ENCODE data around the gene BCAR1. TPM values are rescaled to one million over a fixed set of nuclear protein-coding genes. Genes with fewer than 3 reads are reported as not detected.

Gene BCAR1
- polyA plus RNA-seq, 6 donors from 2014 or later: not detected

DNA sequence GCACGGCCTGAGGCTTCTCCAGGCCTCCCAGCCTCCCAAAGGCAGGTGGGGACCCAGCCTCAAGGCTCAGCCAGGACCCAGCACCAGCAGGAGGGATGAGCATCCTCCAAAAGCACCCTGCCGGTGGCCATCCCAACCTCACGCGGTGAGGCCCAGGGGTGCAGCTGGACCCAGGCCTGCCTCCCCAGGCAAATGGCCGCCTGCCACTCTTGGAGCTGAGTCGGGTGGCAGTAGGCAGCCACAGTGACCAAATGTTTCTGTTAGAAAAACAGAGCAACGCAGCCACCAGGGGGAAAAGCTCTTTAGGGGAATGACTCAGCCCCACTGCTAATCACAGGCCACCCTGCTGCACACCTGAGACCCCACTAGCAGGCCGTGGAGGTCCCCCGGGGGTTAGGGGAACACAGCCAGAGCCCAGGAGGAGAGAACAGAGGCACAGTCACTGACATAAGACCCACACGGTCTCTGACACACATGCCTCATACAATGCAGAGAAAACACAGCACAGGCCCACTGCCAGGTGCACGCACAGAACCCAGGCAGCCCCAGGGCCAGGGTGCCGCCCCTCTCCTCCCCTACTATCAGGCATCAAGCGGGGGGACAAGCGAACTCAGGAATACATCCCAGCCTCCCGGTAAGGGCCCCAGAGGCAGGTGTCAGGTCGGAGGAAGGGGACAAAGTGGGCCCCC, 12.4 kb downstream of the BCAR1 start:
- Mint-ChIP-seq H3K27ac (no peak overlapping the region), H3K4me3 (no peak overlapping the region), H3K4me1 (peaks cover 3 to 8% (median 6%) of the 10 kb centered on the region in 3 donors), H3K36me3 (no peaks in the 10 kb centered on the region), H3K9me3 (no peaks in the 10 kb centered on the region), H3K27me3 (peaks cover 46 to 88% (median 85%) of the 10 kb centered on the region in 3 donors)
- no peak for ATAC-seq (ENCODE audit: low read depth in 2 of 2)
- no peak for DNase-seq

DNA sequence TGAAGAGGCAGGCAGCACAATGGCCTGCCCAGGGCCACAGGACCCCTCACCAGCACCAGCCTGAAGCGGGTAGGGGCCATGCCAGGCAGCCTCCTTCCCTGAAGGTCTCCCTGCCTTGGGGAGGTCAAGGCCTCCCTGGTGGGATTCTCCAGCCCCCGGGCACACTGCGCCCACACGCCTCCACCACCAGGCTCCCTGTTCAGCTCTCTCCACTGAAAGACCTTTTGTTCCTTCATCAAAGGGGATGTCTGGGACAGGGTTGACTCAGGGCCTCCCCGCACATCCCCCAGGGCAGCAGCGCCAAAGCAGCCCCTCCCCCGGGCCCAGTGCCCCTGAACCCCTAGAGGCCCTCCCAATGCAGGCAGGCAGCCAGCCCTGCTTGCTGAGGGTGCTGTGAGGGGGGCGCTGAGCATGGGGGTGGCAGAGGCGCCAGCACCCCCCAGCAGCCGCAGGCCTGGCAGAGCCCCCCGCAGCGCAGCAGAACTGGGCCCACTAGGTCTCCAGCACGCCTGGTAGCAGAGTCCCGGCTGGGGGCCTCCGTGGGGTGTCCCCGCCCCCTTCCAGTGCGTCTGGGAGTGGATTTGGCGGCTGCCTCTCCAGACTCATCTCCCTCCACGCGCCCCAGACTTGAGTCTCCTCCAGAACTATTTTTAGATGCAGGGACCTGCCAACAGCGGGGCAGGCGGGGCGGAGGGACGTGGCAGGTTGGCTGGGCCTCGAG, 13.1 kb downstream of the BCAR1 start:
- no peaks in the 10 kb centered on the region for H3K36me3 Mint-ChIP-seq
- DNase-seq: no peak
- no peak overlapping the region for H3K4me3 Mint-ChIP-seq
- ATAC-seq (ENCODE audit: low read depth in 2 of 2): no peak
- H3K9me3 Mint-ChIP-seq: no peaks in the 10 kb centered on the region
- no peak overlapping the region for H3K27ac Mint-ChIP-seq
- peaks cover 42 to 85% (median 83%) of the 10 kb centered on the region in 3 donors for H3K27me3 Mint-ChIP-seq
- peaks cover 5 to 8% (median 6%) of the 10 kb centered on the region in 3 donors for H3K4me1 Mint-ChIP-seq

DNA sequence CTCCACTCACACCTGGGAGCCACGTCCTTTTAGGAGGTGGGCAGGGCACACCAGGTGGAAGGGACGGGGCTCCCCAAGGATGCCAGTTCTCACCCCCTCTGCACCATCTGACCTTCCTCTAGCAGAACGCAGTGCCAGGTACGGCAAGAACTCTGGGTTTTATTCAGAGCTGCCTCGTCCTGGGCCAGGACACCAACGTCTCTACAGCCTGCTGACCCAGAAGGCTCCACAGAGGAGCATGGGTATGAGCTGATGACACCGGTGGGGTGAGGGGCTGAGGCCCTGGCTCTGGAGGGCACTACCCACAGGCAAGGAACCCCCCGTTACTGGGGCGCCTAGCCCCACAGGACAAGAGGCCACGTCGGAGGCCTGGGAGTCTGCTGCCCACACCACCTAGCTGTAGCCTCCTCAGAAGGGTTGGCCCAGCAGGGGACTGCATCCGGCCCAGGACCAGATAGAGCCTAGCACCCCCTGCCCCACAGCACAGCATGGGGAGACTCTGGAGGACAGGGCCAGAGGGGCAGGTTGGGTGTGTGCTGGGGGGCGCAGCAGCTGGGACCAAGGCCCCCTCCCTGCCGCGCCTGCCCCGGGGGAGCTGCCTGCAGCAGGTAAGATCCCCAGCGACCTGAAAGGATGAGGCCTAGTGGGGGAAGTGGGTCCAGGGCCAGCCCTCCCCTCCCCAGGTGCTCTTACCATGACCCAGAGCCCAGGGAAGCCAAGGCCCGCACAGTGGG, 13.9 kb downstream of the BCAR1 start:
- H3K9me3 Mint-ChIP-seq: no peaks in the 10 kb centered on the region
- H3K36me3 Mint-ChIP-seq: no peaks in the 10 kb centered on the region
- H3K27me3 Mint-ChIP-seq: peaks cover 39 to 84% (median 83%) of the 10 kb centered on the region in 3 donors
- no peak for ATAC-seq (ENCODE audit: low read depth in 2 of 2)
- no peak overlapping the region for H3K27ac Mint-ChIP-seq
- peaks cover 5 to 8% (median 6%) of the 10 kb centered on the region in 3 donors for H3K4me1 Mint-ChIP-seq
- no peak overlapping the region for H3K4me3 Mint-ChIP-seq
- DNase-seq: no peak

DNA sequence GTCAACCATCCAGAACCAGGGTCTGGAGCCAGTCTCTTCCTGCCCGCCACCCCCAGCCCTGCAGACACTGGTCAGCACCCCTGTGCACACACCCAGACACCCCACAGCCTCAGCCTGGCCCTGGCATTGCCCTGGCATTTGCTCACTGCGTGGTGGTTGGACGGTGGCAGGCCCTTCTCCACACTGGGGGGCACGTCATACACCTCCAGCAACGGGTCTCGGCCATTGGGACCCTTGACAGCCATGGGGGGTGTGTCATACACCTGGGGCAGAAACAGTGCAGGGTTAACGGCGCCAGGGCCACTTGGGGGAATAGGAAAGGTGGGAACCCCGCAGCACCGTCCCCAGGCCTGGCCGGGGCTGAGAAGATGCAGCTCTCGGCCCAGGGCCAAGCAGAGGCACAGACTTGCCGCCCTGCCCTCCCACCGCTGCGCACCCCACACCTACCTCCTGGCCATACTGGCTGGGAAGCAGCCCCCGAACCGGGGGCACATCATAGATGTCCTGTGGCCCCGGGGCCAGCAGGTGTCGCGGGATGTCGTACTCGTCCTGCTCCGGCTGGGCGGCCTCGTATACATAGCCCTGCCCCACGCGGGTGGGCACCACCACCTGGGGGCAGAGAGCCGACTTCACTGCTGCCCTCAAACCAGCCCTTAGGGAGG, 14.6 kb downstream of the BCAR1 start:
- ATAC-seq (ENCODE audit: low read depth in 2 of 2) (no peak), DNase-seq (no peak)
- Mint-ChIP-seq H3K4me3 (no peak overlapping the region), H3K27ac (no peak overlapping the region), H3K27me3 (peaks cover 38 to 78% (median 77%) of the 10 kb centered on the region in 3 donors), H3K4me1 (peaks cover 5 to 8% (median 6%) of the 10 kb centered on the region in 3 donors), H3K9me3 (no peaks in the 10 kb centered on the region), H3K36me3 (no peaks in the 10 kb centered on the region)

DNA sequence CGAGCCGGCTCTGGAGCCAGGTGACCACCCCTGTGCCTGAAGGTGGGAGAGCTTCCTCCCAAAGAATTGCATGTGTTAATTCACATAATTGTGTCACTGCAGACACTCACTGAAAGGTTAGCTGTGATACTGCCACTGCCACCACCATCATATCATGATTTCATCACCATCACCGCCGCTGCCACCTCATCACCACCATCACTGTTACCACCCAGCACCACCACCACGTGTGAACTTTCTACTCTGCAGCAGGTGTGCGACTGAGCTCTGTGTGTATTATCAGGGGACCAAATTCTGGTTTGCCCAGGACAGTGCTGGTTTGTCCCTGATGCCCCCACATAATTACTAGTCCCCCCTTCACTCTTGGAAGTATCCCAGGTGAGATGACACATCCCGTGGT, 15.2 kb downstream of the BCAR1 start:
- Mint-ChIP-seq H3K9me3 (no peaks in the 10 kb centered on the region), H3K27me3 (peaks cover 42 to 79% (median 78%) of the 10 kb centered on the region in 3 donors), H3K4me1 (peaks cover 5 to 8% (median 6%) of the 10 kb centered on the region in 3 donors), H3K4me3 (no peak overlapping the region), H3K27ac (peak overlapping the region in 2 of 6 donors; percentile 16 to 49), H3K36me3 (no peaks in the 10 kb centered on the region)
- ATAC-seq (ENCODE audit: low read depth in 2 of 2) (no peak), DNase-seq (no peak)

DNA sequence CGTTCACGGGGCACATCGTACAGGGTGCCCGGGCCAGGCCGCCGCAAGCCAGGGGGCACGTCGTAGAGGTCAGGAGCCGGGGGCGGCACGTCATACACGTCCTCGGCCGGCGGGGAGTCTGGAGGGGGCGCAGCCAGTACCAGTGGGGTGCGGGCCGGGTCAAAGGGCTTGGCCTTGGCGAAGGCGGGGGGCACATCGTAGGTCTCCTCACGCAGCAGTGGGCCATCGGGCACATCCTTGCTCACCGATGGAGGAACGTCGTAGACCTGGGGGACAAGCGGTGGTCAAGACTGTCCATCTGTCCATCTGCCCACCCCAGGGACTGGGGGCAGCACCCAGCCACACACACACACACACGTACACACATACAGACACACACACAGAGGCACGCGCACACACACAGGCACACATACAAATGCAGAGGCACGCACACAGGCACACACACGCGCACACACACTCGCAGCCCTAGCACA, 15.7 kb downstream of the BCAR1 start:
- Mint-ChIP-seq H3K27ac (peak overlapping the region in 1 of 6 donors; percentile 49), H3K9me3 (no peaks in the 10 kb centered on the region), H3K27me3 (peaks cover 40 to 79% (median 78%) of the 10 kb centered on the region in 3 donors), H3K36me3 (no peaks in the 10 kb centered on the region), H3K4me3 (no peak overlapping the region), H3K4me1 (peaks cover 5 to 8% (median 6%) of the 10 kb centered on the region in 3 donors)
- no peak for ATAC-seq (ENCODE audit: low read depth in 2 of 2)
- no peak for DNase-seq

DNA sequence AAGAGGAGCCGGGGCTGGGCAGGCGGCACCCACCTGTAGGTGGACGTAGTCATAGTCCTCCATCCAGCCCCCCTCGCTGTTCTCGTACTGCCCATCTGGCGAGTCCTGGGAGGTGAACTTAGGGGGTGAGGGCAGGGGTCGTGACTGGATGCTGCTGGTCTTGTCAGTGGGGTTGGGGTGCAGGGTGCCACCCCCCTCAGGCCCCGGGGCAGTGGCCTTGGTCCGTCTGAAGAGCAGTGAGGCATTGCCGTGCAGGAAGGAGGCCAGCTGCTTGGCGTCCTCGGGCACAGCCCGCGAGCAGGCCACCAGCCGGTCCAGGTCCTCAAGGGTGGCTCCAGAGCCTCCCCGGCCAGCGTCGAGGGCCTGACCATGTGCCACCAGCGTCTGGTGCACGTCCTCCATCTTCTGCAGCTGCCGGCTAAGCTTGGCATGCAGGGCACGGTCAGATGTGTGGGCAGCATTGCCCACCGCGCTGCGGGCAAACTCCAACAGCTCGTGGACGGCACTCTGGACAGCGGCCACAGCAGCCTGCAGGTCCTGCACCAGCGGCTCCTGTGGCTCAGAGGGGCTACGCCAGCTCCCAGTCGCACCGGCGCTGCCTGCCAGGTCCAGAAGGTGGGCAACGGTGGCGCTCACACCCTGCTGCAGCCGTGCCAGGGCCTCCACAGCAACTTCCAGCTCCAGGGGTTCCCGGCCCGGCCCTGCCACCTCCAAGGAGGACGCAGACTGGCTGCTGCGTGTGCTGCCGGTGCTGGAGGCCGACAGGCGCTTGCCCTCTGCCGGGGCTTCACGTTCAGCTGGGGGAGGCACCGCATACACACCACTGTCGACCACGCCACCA, 16.3 kb downstream of the BCAR1 start:
- no peaks in the 10 kb centered on the region for H3K36me3 Mint-ChIP-seq
- ATAC-seq (ENCODE audit: low read depth in 2 of 2) (no peak), DNase-seq (no peak)
- no peak overlapping the region for H3K4me3 Mint-ChIP-seq
- no peak overlapping the region for H3K27ac Mint-ChIP-seq
- H3K4me1 Mint-ChIP-seq: peaks cover 5 to 8% (median 6%) of the 10 kb centered on the region in 3 donors
- H3K9me3 Mint-ChIP-seq: no peaks in the 10 kb centered on the region
- H3K27me3 Mint-ChIP-seq: peaks cover 40 to 79% (median 77%) of the 10 kb centered on the region in 3 donors

DNA sequence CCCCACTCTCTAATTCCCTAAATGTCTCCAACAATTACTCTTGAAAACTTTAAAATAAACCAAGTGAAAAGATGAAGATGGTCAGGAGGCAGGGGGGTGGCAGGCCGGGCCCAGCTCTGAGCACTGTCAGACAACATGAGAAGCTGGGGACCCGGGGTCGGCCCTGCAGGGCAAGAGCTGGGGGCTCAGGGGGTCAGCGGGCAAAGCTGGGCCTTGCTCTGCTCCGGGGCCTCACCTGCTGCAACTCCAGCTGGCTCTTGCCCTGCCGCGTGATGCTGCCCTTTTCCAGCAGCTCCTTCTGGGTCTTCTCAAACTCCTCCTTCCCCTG, 17.8 kb downstream of the BCAR1 start:
- no peak for DNase-seq
- Mint-ChIP-seq H3K4me3 (no peak overlapping the region), H3K36me3 (no peaks in the 10 kb centered on the region), H3K9me3 (no peaks in the 10 kb centered on the region), H3K4me1 (peaks cover 5 to 8% (median 6%) of the 10 kb centered on the region in 3 donors), H3K27me3 (peaks cover 41 to 79% (median 67%) of the 10 kb centered on the region in 3 donors), H3K27ac (peak overlapping the region in 1 of 6 donors; percentile 46)
- no peak for ATAC-seq (ENCODE audit: low read depth in 2 of 2)

DNA sequence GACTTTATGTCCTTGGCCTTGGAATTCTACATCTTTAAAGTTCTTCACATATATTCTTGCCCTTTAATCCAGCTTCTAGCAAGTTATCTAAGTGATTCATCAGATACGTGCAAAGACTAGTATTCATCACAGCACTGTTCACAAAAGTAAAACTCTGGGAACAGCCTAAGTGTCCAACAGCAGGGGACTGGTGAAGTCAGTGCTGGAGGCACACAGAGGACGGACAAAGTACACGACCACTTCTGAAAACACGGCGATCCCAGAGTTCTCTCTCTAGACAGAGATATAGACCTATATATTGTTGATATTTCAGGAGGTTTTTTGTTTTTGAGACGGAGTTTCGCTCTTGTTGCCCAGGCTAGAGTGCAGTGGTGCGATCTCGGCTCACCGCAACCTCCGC, 19.9 kb downstream of the BCAR1 start:
- H3K27ac Mint-ChIP-seq: no peak overlapping the region
- peaks cover 46 to 85% (median 62%) of the 10 kb centered on the region in 3 donors for H3K27me3 Mint-ChIP-seq
- H3K4me3 Mint-ChIP-seq: peak overlapping the region in 1 of 8 donors; percentile 29
- ATAC-seq (ENCODE audit: low read depth in 2 of 2) (no peak), DNase-seq (no peak)
- no peaks in the 10 kb centered on the region for H3K9me3 Mint-ChIP-seq
- H3K4me1 Mint-ChIP-seq: peaks cover 5 to 8% (median 6%) of the 10 kb centered on the region in 3 donors
- H3K36me3 Mint-ChIP-seq: no peaks in the 10 kb centered on the region

DNA sequence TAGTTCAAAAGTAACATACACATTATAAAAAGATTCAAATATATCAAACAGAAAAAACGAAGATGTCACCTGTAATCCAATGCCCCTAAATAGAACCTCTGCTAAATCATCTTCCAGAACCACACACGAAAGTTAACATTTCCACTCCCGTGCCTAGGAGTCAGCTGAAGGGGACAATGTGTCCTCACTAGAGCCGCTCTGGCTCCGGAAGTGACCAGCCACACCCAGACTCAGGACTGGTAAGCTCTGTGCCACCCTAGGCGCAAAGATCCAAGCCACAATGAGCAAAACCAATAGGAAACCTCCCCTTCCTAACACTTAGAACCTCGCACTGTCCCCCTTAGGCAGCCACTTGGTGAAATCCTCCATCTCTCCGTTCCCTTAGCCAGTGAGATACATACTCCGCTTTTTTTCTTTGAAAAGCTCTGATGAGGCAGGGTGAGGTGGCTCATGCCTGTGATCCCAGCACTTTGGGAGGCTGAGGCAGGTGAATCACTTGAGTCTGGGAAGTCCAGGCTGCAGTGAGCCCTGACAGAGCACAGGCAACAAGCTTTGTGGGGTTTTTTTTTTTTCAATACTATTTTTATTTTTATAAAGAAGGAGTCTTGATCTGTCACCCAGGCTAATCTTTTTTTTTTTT, 20.8 kb downstream of the BCAR1 start:
- Mint-ChIP-seq H3K4me3 (no peak overlapping the region), H3K4me1 (peaks cover 4 to 6% (median 5%) of the 10 kb centered on the region in 3 donors), H3K27me3 (peaks cover 41 to 82% (median 52%) of the 10 kb centered on the region in 3 donors), H3K9me3 (no peaks in the 10 kb centered on the region), H3K36me3 (no peaks in the 10 kb centered on the region), H3K27ac (no peak overlapping the region)
- no peak for ATAC-seq (ENCODE audit: low read depth in 2 of 2)
- DNase-seq: no peak

DNA sequence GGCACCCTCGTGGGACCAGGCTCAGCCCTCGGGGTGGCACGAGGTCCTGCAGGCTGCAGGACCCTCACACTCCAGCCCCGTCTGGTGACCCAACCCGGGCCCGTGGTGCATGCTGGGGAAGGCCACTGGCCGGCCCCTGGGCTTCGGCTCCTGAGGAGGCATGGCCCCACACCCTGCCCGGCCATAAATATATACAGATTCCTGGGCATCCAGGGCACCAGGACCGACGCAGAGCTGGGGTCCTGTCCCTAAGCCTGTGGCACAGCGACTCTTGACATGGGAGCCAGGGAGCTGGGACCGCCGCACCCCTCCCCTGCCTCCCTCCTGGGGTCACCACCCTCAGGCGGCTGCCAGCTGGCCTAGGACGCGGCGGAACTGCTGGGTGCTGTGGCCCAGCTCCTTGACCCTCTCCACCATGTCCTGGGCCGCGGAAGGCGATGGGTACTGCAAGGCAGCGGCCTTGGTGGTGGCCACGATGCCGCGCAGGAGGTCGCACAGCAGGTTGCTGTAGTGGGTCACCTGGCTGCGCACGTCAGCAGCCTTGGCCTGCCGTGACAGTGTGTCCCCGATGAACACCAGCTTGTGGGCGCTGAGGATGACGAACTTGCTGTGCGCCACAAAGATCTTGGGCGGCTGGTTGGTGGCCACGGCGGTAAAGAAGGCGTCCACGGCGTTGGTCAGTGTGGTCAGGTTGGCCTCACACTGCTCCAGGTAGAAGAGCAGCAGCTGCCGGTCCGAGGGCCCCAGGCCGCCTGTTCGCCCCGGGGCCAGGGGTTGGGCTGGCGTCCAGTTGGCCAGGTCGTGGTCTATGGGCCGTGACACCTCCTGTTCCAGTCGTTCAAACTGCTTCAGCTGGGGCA, 22.0 kb downstream of the BCAR1 start:
- H3K4me3 Mint-ChIP-seq: no peak overlapping the region
- H3K27me3 Mint-ChIP-seq: peaks cover 41 to 84% (median 53%) of the 10 kb centered on the region in 3 donors
- ATAC-seq (ENCODE audit: low read depth in 2 of 2) (no peak), DNase-seq (no peak)
- H3K9me3 Mint-ChIP-seq: no peaks in the 10 kb centered on the region
- no peaks in the 10 kb centered on the region for H3K36me3 Mint-ChIP-seq
- H3K27ac Mint-ChIP-seq: no peak overlapping the region
- peaks cover 4 to 6% (median 4%) of the 10 kb centered on the region in 3 donors for H3K4me1 Mint-ChIP-seq

Measured in naive B cell (primary cell).